Ishikawa (cell line): Measurements from ENCODE around the gene TSPYL4.

Source experiments
- CREB1 ChIP-seq: IDR thresholded peaks from 2 replicates; pipeline ENCODE4 v1.6.1; 2012; ENCODE audit warnings: low read depth
- MAX ChIP-seq: IDR thresholded peaks from 2 replicates; pipeline ENCODE4 v1.6.1; 2012
- RAD21 ChIP-seq: IDR thresholded peaks from 2 replicates; pipeline ENCODE4 v1.6.1; 2012; ENCODE audit warnings: low read depth
- REST ChIP-seq: IDR thresholded peaks from 2 replicates; pipeline ENCODE4 v1.6.1; 2012; ENCODE audit warnings: low read depth, mild to moderate bottlenecking

- TF ChIP-seq CREB1, result no peak
- TF ChIP-seq REST, result no peak
- TF ChIP-seq MAX, result no peak
- no peak for TF ChIP-seq RAD21
These were observed 27.1 kb upstream of the TSPYL4 start for GRCh38 chr6:116280933-116281316.
